ENCODE results near the gene HHIPL1. TPM values are rescaled to one million over a fixed set of nuclear protein-coding genes. Genes with fewer than 3 reads are reported as not detected.

The HHIPL1 gene
- total RNA-seq, 1 experiment from 2014 or later, result 2.6 TPM

- H3K23ac ChIP-seq (ENCODE audit: insufficient read length, low read depth, low read length), result no peak overlapping the region
- H4K5ac ChIP-seq (ENCODE audit: insufficient read length, low read depth, low read length), result no peak overlapping the region
- H3K14ac ChIP-seq (ENCODE audit: insufficient read depth, low read length), result no peak overlapping the region
- no peaks in the 10 kb centered on the region for H3K4me1 ChIP-seq (ENCODE audit: insufficient read depth, low read length)
- no peak overlapping the region for H2AFZ ChIP-seq (ENCODE audit: low read length)
- H3K4me2 ChIP-seq (ENCODE audit: insufficient read depth, insufficient read length, low read length), result no peak overlapping the region
- Mint-ChIP-seq H3K27ac (no peak overlapping the region), H3K4me1 (peaks cover 14 to 16% of the 10 kb centered on the region in 2 experiments), H3K9me3 (peaks cover 15 to 23% of the 10 kb centered on the region in 2 experiments; a peak in 4 of 5 replicates), H3K36me3 (ENCODE audit: insufficient read depth in 1 of 3, low read depth in 3 of 3) (peaks cover 3 to 10% (median 8%) of the 10 kb centered on the region in 3 experiments; a peak in 3 of 7 replicates), H3K27me3 (ENCODE audit: low read depth) (peaks cover 3% of the 10 kb centered on the region), H3K4me3 (no peak overlapping the region)
- H3K18ac ChIP-seq (ENCODE audit: insufficient read length, low read depth, low read length), result no peak overlapping the region
- no peak overlapping the region for H2BK12ac ChIP-seq (ENCODE audit: insufficient read length, low read depth, low read length)
- no peak overlapping the region for H2AK5ac ChIP-seq (ENCODE audit: insufficient read length, low read length)
- H3T11ph ChIP-seq (ENCODE audit: low read length), result no peak overlapping the region
- TF ChIP-seq, protein P1, sequence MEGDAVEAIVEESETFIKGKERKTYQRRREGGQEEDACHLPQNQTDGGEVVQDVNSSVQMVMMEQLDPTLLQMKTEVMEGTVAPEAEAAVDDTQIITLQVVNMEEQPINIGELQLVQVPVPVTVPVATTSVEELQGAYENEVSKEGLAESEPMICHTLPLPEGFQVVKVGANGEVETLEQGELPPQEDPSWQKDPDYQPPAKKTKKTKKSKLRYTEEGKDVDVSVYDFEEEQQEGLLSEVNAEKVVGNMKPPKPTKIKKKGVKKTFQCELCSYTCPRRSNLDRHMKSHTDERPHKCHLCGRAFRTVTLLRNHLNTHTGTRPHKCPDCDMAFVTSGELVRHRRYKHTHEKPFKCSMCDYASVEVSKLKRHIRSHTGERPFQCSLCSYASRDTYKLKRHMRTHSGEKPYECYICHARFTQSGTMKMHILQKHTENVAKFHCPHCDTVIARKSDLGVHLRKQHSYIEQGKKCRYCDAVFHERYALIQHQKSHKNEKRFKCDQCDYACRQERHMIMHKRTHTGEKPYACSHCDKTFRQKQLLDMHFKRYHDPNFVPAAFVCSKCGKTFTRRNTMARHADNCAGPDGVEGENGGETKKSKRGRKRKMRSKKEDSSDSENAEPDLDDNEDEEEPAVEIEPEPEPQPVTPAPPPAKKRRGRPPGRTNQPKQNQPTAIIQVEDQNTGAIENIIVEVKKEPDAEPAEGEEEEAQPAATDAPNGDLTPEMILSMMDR (conservative IDR thresholded peaks at IDR 0.05), result no peak
- no peak overlapping the region for H4K91ac ChIP-seq (ENCODE audit: insufficient read length, low read depth, low read length)
- no peaks in the 10 kb centered on the region for H3K79me1 ChIP-seq (ENCODE audit: insufficient read depth, low read depth, low read length, poor library complexity, severe bottlenecking)
- no peak for DNase-seq
- no peak overlapping the region for H2BK120ac ChIP-seq (ENCODE audit: low read depth, low read length, poor library complexity, severe bottlenecking)
- no peak overlapping the region for H3K4ac ChIP-seq (ENCODE audit: low read depth, low read length)
- no peak overlapping the region for H3K27ac ChIP-seq (ENCODE audit: insufficient read length, low read depth, low read length)
- no peak overlapping the region for H4K8ac ChIP-seq (replicated peaks; ENCODE audit: insufficient read length, low read depth, low read length)
- no peak overlapping the region for H2BK15ac ChIP-seq (ENCODE audit: low read depth, low read length)
- H2BK20ac ChIP-seq (ENCODE audit: low read depth, low read length, poor library complexity, severe bottlenecking), result no peak overlapping the region
- H3K56ac ChIP-seq (ENCODE audit: insufficient read length, low read depth, low read length), result no peak overlapping the region
- H3K27me3 ChIP-seq (ENCODE audit: insufficient read depth, low read length), result no peaks in the 10 kb centered on the region
- no CpG with 5 or more reads among the region's 16 CpGs for WGBS (ENCODE audit: extremely low coverage, insufficient read length, low lambda C conversion rate)
- H2BK5ac ChIP-seq (ENCODE audit: insufficient read length, low read length), result no peak overlapping the region
- H3K9ac ChIP-seq (ENCODE audit: extremely low read depth, insufficient read length, low read length), result no peak overlapping the region
- H3K23me2 ChIP-seq (ENCODE audit: insufficient read length, low read depth, low read length, poor library complexity, severe bottlenecking), result no peaks in the 10 kb centered on the region
- no peaks in the 10 kb centered on the region for H4K20me1 ChIP-seq (ENCODE audit: control insufficient read depth, insufficient read depth, insufficient read length)
- H3K9me3 ChIP-seq (ENCODE audit: control insufficient read depth, low read depth, low read length), result peaks cover 8% of the 10 kb centered on the region
- no peaks in the 10 kb centered on the region for H3K79me2 ChIP-seq (ENCODE audit: insufficient read depth, low read length)
Measured at GRCh38 chr14:99677231-99678140, 32.6 kb downstream of the HHIPL1 start.

All from H9 (cell line).